Neural crest cell (in vitro differentiated cells): ENCODE measurements around the gene SCN8A. TPM values are rescaled to one million over a fixed set of nuclear protein-coding genes. Genes with fewer than 3 reads are reported as not detected.
A peak's percentile ranks its signal among the peaks of the same experiment; 100 is the strongest.
"Not testable (repeated sequence)": the region's sequence is repeated elsewhere in the genome, so short reads cannot be mapped to it uniquely, and the experiment has no call there.

Experiments used
- DNase-seq: peaks from one replicate; pipeline ENCODE4 v3.0.0; 2021; ENCODE audit warnings: low read depth, mixed read lengths, low spot score
- H3K27ac Mint-ChIP-seq: one replicate; pipeline ENCODE4 v1.8.0; 2021; ENCODE audit warnings: mild to moderate bottlenecking, mixed read lengths; ENCODE audit not compliant: unreplicated experiment
- H3K27me3 Mint-ChIP-seq: 2 replicates; pipeline ENCODE4 v1.8.0; 2021; ENCODE audit warnings: low read depth, mild to moderate bottlenecking, mixed read lengths
- H3K36me3 Mint-ChIP-seq: 2 replicates; pipeline ENCODE4 v1.8.0; 2021; ENCODE audit warnings: low read depth, mild to moderate bottlenecking, mixed read lengths
- H3K4me1 Mint-ChIP-seq: 2 replicates; pipeline ENCODE4 v1.8.0; 2021; ENCODE audit warnings: mixed read lengths
- H3K4me3 Mint-ChIP-seq: one replicate; pipeline ENCODE4 v1.8.0; 2021; ENCODE audit warnings: mild to moderate bottlenecking, mixed read lengths
- H3K9me3 Mint-ChIP-seq: 2 replicates; pipeline ENCODE4 v1.8.0; 2021; ENCODE audit warnings: mixed read lengths
- CTCF ChIP-seq: fragments of 200-600 bp; sonication (generic); conservative IDR thresholded peaks from 2 replicates; pipeline ENCODE4 v1.5.0; 2021; ENCODE audit warnings: antibody characterized with exemption, mild to moderate bottlenecking
- total RNA-seq: library from RNA; stranded (reverse); gene quantifications from 2 replicates; pipeline ENCODE4 v1.2.1, GENCODE V29; 2021

SCN8A gene
- total RNA-seq, 1 donor from 2014 or later, result 13.0 TPM

GRCh38 chr12:51593021-51593420 is 2.0 kb downstream of the SCN8A start:
- H3K4me3 Mint-ChIP-seq, result peak overlapping the region; percentile 93
- peaks cover 7% of the 10 kb centered on the region for H3K27me3 Mint-ChIP-seq
- no peak for DNase-seq
- peaks cover 29% of the 10 kb centered on the region for H3K4me1 Mint-ChIP-seq
- no peaks in the 10 kb centered on the region for H3K36me3 Mint-ChIP-seq
- no peak overlapping the region for H3K27ac Mint-ChIP-seq
- H3K9me3 Mint-ChIP-seq, result no peaks in the 10 kb centered on the region
- no peak for TF ChIP-seq CTCF

- peak; percentile 40 for DNase-seq
- Mint-ChIP-seq H3K4me3 (peak overlapping the region; percentile 93), H3K4me1 (peaks cover 29% of the 10 kb centered on the region), H3K9me3 (no peaks in the 10 kb centered on the region), H3K36me3 (no peaks in the 10 kb centered on the region), H3K27me3 (peaks cover 7% of the 10 kb centered on the region), H3K27ac (no peak overlapping the region)
- TF ChIP-seq CTCF, result no peak
These were observed 2.5 kb downstream of the SCN8A start for GRCh38 chr12:51593539-51593938.

GRCh38 chr12:51598156-51598555 is 7.1 kb downstream of the SCN8A start:
- Mint-ChIP-seq H3K4me3 (no peak overlapping the region), H3K4me1 (peaks cover 8% of the 10 kb centered on the region), H3K9me3 (no peaks in the 10 kb centered on the region), H3K27me3 (no peaks in the 10 kb centered on the region), H3K27ac (no peak overlapping the region), H3K36me3 (no peaks in the 10 kb centered on the region)
- no peak for TF ChIP-seq CTCF
- no peak for DNase-seq

- Mint-ChIP-seq H3K4me3 (no peak overlapping the region), H3K27me3 (no peaks in the 10 kb centered on the region), H3K27ac (no peak overlapping the region), H3K4me1 (no peaks in the 10 kb centered on the region), H3K9me3 (no peaks in the 10 kb centered on the region), H3K36me3 (peaks cover under 1% of the 10 kb centered on the region)
- DNase-seq, result no peak
- TF ChIP-seq CTCF, result no peak
These were observed 9.7 kb downstream of the SCN8A start for GRCh38 chr12:51600721-51601120.

- Mint-ChIP-seq H3K27me3 (no peaks in the 10 kb centered on the region), H3K27ac (no peak overlapping the region), H3K36me3 (peaks cover 5% of the 10 kb centered on the region), H3K4me3 (no peak overlapping the region), H3K9me3 (peaks cover 1% of the 10 kb centered on the region), H3K4me1 (no peaks in the 10 kb centered on the region)
- DNase-seq, result no peak
- TF ChIP-seq CTCF, result no peak
These were observed 10.2 kb downstream of the SCN8A start for GRCh38 chr12:51601241-51601640.

- DNase-seq, H3K27me3 Mint-ChIP-seq, H3K27ac Mint-ChIP-seq: not testable (repeated sequence)
These were observed 14.9 kb downstream of the SCN8A start for GRCh38 chr12:51605896-51606295.

GRCh38 chr12:51607197-51607596 is 16.2 kb downstream of the SCN8A start:
- not testable (repeated sequence) for H3K27me3 Mint-ChIP-seq, H3K4me3 Mint-ChIP-seq, DNase-seq, H3K27ac Mint-ChIP-seq
- H3K36me3 Mint-ChIP-seq, result peaks cover 33% of the 10 kb centered on the region
- H3K4me1 Mint-ChIP-seq, result peaks cover 20% of the 10 kb centered on the region
- H3K9me3 Mint-ChIP-seq, result peaks cover 15% of the 10 kb centered on the region

More at GRCh38 chr12:51605896-51606295, 14.9 kb downstream of the SCN8A start:
- H3K36me3 Mint-ChIP-seq, result peaks cover 29% of the 10 kb centered on the region
- H3K4me1 Mint-ChIP-seq, result peaks cover 20% of the 10 kb centered on the region
- H3K9me3 Mint-ChIP-seq, result peaks cover 15% of the 10 kb centered on the region
- H3K4me3 Mint-ChIP-seq, result not testable (repeated sequence)
